SK-N-SH (cell line): ENCODE results near the gene S100A16. TPM values are rescaled to one million over a fixed set of nuclear protein-coding genes. Genes with fewer than 3 reads are reported as not detected.

Source experiments
- CTCF ChIA-PET: fragments of 300-600, 350-600 bp; formaldehyde crosslinking; extraction: SDS; loops from one replicate; lab custom pipeline; 2021; lab: Yijun Ruan, JAX
- POLR2A ChIA-PET: fragments of 350-600 bp; sonication (Branson Sonifier 250); formaldehyde crosslinking; extraction: SDS; loops from one replicate; lab custom pipeline; 2020; ENCODE audit warnings: antibody characterized with exemption, inconsistent platforms; lab: Yijun Ruan, JAX
- DNase-seq: peaks from one replicate; pipeline ENCODE4 v3.0.0; 2012
- H2AFZ ChIP-seq: fragments of 200-600 bp; sonication (generic); 2 replicates; pipeline ENCODE4 v1.8.1; 2016; ENCODE audit warnings: antibody characterized with exemption, mild to moderate bottlenecking, low read depth
- H3F3A ChIP-seq: fragments of 200-600 bp; sonication (generic); replicated peaks from 2 replicates; pipeline ENCODE3; 2016; ENCODE audit warnings: antibody characterized with exemption, mild to moderate bottlenecking; ENCODE audit not compliant: insufficient read depth
- H3K27ac ChIP-seq, 2 experiments: fragments of 200-500 bp in 1 of 2; fragments of 200-600 bp in 1 of 2; sonication (Bioruptor generic) in 1 of 2; sonication (generic), shearing (Covaris generic) in 1 of 2; 2 replicates each; pipeline versions ENCODE4 v1.5.1 to v1.6.1; 2014 to 2016; ENCODE audit warnings: low read depth in 2 of 2, inconsistent platforms in 1 of 2, low read length in 1 of 2, mild to moderate bottlenecking in 1 of 2, mixed read lengths in 1 of 2
- H3K27me3 ChIP-seq: fragments of 200-600 bp; sonication (generic), shearing (Covaris generic); 2 replicates; pipeline ENCODE4 v1.6.1; 2016; ENCODE audit warnings: mixed run types; ENCODE audit not compliant: insufficient read depth
- H3K36me3 ChIP-seq, 2 experiments: fragments of 200-500 bp in 1 of 2; fragments of 200-600 bp in 1 of 2; sonication (Bioruptor generic) in 1 of 2; sonication (generic) in 1 of 2; replicated peaks in 1 of 2; 2 replicates each; pipeline versions ENCODE3 to v1.5.1; 2014 to 2016; ENCODE audit warnings: low read length in 1 of 2, mild to moderate bottlenecking in 1 of 2; ENCODE audit not compliant: insufficient read depth in 2 of 2, control insufficient read depth in 1 of 2
- H3K4me1 ChIP-seq, 2 experiments: fragments of 200-500 bp in 1 of 2; fragments of 200-600 bp in 1 of 2; sonication (Bioruptor generic) in 1 of 2; sonication (generic), shearing (Covaris generic) in 1 of 2; 2 replicates each; pipeline versions ENCODE4 v1.5.1 to v1.6.1; 2014 to 2016; ENCODE audit warnings: low read depth in 1 of 2, low read length in 1 of 2, mixed run types in 1 of 2; ENCODE audit not compliant: insufficient read depth in 2 of 2, control insufficient read depth in 1 of 2
- H3K4me2 ChIP-seq: fragments of 200-600 bp; sonication (generic), shearing (Covaris generic); 2 replicates; pipeline ENCODE4 v1.6.1; 2017; ENCODE audit warnings: mixed run types
- H3K4me3 ChIP-seq, 2 experiments: fragments of 200-500 bp in 1 of 2; fragments of 200-600 bp in 1 of 2; sonication (Bioruptor generic) in 1 of 2; sonication (generic), shearing (Covaris generic) in 1 of 2; 2 replicates each; pipeline versions ENCODE4 v1.5.1 to v1.8.1; 2014 to 2016; ENCODE audit warnings: low read depth in 2 of 2, inconsistent platforms in 1 of 2, low read length in 1 of 2, mild to moderate bottlenecking in 1 of 2, mixed read lengths in 1 of 2, moderate library complexity in 1 of 2
- H3K79me2 ChIP-seq: fragments of 200-600 bp; sonication (generic); 2 replicates; pipeline ENCODE4 v1.8.1; 2017; ENCODE audit warnings: mild to moderate bottlenecking; ENCODE audit not compliant: insufficient read depth
- H3K9ac ChIP-seq: fragments of 200-600 bp; sonication (generic); 2 replicates; pipeline ENCODE4 v1.6.1; 2017; ENCODE audit warnings: mixed run types
- H3K9me2 ChIP-seq: fragments of 200-600 bp; sonication (generic); 2 replicates; pipeline ENCODE4 v1.6.1; 2017; ENCODE audit warnings: mixed run types
- H3K9me3 ChIP-seq: fragments of 200-600 bp; sonication (generic); 2 replicates; pipeline ENCODE4 v1.6.1; 2017; ENCODE audit warnings: mixed run types, mild to moderate bottlenecking, moderate library complexity
- H4K20me1 ChIP-seq: fragments of 200-600 bp; sonication (generic); 2 replicates; pipeline ENCODE4 v1.6.1; 2017; ENCODE audit warnings: mild to moderate bottlenecking, mixed run types; ENCODE audit not compliant: insufficient read depth
- CHD2 ChIP-seq: fragments of 150-350 bp; IDR thresholded peaks from 2 replicates; pipeline ENCODE4 v1.6.1; 2018; ENCODE audit warnings: low read length; ENCODE audit not compliant: partially characterized antibody
- CTCF ChIP-seq: fragments of 200-600 bp; sonication (generic); IDR thresholded peaks from 2 replicates; pipeline ENCODE4 v1.6.1; 2017; ENCODE audit warnings: antibody characterized with exemption, mild to moderate bottlenecking, moderate library complexity
- EP300 ChIP-seq, 2 experiments: IDR thresholded peaks; 2 replicates each; pipeline versions ENCODE4 v1.4.0 to v1.6.1; 2012; ENCODE audit warnings: borderline replicate concordance in 1 of 2, low read depth in 1 of 2, low read length in 1 of 2
- EZH2phosphoT487 ChIP-seq: fragments of 200-600 bp; sonication (generic); IDR thresholded peaks from 2 replicates; pipeline ENCODE4 v1.6.1; 2017; ENCODE audit warnings: low read depth, mixed run types, mild to moderate bottlenecking, antibody characterized with exemption, moderate library complexity, borderline replicate concordance
- FOSL2 ChIP-seq: IDR thresholded peaks from 2 replicates; pipeline ENCODE4 v1.4.0; 2012; ENCODE audit warnings: low read depth, mild to moderate bottlenecking, moderate library complexity, borderline replicate concordance
- FOXM1 ChIP-seq: IDR thresholded peaks from 2 replicates; pipeline ENCODE4 v1.4.0; 2012; ENCODE audit warnings: low read depth, mild to moderate bottlenecking
- IRF3 ChIP-seq: fragments of 150-350 bp; IDR thresholded peaks from 2 replicates; pipeline ENCODE4 v1.6.1; 2016; ENCODE audit warnings: mild to moderate bottlenecking, low read depth, low read length
- JUND ChIP-seq: IDR thresholded peaks from 2 replicates; pipeline ENCODE4 v1.4.0; 2012
- MXI1 ChIP-seq: IDR thresholded peaks from 2 replicates; pipeline ENCODE4 v1.6.1; 2012; ENCODE audit warnings: mild to moderate bottlenecking, low read depth, low read length, improper control_type of control experiment
- RFX5 ChIP-seq: IDR thresholded peaks from 2 replicates; pipeline ENCODE4 v1.6.1; 2012; ENCODE audit warnings: mild to moderate bottlenecking, improper control_type of control experiment, low read length
- SMC3 ChIP-seq: IDR thresholded peaks from 2 replicates; pipeline ENCODE4 v1.6.1; 2012; ENCODE audit warnings: low read depth, low read length, improper control_type of control experiment
- TAF1 ChIP-seq: IDR thresholded peaks from 2 replicates; pipeline ENCODE4 v1.6.1; 2012; ENCODE audit warnings: low read depth, mild to moderate bottlenecking, low read length, moderate library complexity, borderline replicate concordance
- WGBS: methylation state at CpG from one replicate; pipeline ENCODE4 v1.1.6; 2017; ENCODE audit warnings: low lambda C conversion rate; 5-methylcytosine and 5-hydroxymethylcytosine counted together
- polyA plus RNA-seq, 3 experiments: library from polyadenylated mRNA; depleted of rRNA; stranded (reverse); fragments of >200 nt; gene quantifications; 2 replicates each; pipeline ENCODE4 v1.2.3, GENCODE V29; 2012
- TF ChIP-seq, protein P1 (sequence below): IDR thresholded peaks from 2 replicates; pipeline ENCODE4 v1.4.0; 2012; ENCODE audit warnings: low read depth, borderline replicate concordance
- TF ChIP-seq, protein P2 (sequence below): fragments of 150-350 bp; IDR thresholded peaks from 2 replicates; pipeline ENCODE4 v1.6.1; 2017; ENCODE audit warnings: antibody characterized with exemption, low read length, low read depth, borderline replicate concordance
- TF ChIP-seq, protein P3 (sequence below): IDR thresholded peaks from 2 replicates; pipeline ENCODE4 v1.6.1; 2012; ENCODE audit warnings: mild to moderate bottlenecking, low read depth, low read length, moderate library complexity

S100A16 gene
- polyA plus RNA-seq, 1 of the 3 experiments (the other 2 are of a cell fraction) = 512 TPM

DNA sequence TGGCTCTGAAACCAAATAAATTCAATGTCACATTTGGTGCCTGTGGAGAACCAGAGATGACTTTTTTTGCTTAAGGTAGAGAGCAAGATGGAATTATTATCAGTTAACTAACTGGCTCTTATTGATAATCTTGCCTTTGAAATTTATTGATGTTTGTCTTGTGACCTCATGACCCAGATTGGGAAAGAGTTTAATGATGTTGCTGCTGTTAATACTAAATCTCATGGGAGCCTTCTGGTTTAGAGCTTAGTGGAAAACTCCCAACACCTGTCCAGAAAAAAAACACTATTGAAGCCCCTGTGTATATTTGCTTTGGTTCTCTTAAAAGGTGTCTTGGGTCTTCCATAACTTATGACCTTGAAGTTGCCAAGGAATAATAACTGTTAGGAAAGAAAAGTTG is 30.9 kb upstream of the S100A16 start (continued):
- TF ChIP-seq, protein P1, sequence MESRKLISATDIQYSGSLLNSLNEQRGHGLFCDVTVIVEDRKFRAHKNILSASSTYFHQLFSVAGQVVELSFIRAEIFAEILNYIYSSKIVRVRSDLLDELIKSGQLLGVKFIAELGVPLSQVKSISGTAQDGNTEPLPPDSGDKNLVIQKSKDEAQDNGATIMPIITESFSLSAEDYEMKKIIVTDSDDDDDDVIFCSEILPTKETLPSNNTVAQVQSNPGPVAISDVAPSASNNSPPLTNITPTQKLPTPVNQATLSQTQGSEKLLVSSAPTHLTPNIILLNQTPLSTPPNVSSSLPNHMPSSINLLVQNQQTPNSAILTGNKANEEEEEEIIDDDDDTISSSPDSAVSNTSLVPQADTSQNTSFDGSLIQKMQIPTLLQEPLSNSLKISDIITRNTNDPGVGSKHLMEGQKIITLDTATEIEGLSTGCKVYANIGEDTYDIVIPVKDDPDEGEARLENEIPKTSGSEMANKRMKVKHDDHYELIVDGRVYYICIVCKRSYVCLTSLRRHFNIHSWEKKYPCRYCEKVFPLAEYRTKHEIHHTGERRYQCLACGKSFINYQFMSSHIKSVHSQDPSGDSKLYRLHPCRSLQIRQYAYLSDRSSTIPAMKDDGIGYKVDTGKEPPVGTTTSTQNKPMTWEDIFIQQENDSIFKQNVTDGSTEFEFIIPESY = no peak
- no peak for TF ChIP-seq FOSL2

GRCh38 chr1:153643100-153643499 is 30.2 kb upstream of the S100A16 start:
- no peak for DNase-seq
- Histone ChIP-seq H2AFZ (no peak overlapping the region), H3K9me2 (no peaks in the 10 kb centered on the region), H3K4me1 (no peaks in the 10 kb centered on the region), H3K27ac (no peak overlapping the region), H3K4me2 (no peak overlapping the region), H3F3A (peaks cover 35% of the 10 kb centered on the region), H4K20me1 (no peaks in the 10 kb centered on the region), H3K79me2 (peaks cover 51% of the 10 kb centered on the region), H3K9ac (no peak overlapping the region), H3K9me3 (no peaks in the 10 kb centered on the region), H3K36me3 (peaks cover 73 to 82% of the 10 kb centered on the region in 2 experiments), H3K4me3 (no peak overlapping the region), H3K27me3 (no peaks in the 10 kb centered on the region)
- 98% methylated on average over 11 of the region's 11 CpGs for WGBS
- POLR2A ChIA-PET = no interaction called here
- TF ChIP-seq EZH2phosphoT487 = no peak
- TF ChIP-seq, protein P2, sequence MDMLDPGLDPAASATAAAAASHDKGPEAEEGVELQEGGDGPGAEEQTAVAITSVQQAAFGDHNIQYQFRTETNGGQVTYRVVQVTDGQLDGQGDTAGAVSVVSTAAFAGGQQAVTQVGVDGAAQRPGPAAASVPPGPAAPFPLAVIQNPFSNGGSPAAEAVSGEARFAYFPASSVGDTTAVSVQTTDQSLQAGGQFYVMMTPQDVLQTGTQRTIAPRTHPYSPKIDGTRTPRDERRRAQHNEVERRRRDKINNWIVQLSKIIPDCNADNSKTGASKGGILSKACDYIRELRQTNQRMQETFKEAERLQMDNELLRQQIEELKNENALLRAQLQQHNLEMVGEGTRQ = no peak
- TF ChIP-seq, protein P3, sequence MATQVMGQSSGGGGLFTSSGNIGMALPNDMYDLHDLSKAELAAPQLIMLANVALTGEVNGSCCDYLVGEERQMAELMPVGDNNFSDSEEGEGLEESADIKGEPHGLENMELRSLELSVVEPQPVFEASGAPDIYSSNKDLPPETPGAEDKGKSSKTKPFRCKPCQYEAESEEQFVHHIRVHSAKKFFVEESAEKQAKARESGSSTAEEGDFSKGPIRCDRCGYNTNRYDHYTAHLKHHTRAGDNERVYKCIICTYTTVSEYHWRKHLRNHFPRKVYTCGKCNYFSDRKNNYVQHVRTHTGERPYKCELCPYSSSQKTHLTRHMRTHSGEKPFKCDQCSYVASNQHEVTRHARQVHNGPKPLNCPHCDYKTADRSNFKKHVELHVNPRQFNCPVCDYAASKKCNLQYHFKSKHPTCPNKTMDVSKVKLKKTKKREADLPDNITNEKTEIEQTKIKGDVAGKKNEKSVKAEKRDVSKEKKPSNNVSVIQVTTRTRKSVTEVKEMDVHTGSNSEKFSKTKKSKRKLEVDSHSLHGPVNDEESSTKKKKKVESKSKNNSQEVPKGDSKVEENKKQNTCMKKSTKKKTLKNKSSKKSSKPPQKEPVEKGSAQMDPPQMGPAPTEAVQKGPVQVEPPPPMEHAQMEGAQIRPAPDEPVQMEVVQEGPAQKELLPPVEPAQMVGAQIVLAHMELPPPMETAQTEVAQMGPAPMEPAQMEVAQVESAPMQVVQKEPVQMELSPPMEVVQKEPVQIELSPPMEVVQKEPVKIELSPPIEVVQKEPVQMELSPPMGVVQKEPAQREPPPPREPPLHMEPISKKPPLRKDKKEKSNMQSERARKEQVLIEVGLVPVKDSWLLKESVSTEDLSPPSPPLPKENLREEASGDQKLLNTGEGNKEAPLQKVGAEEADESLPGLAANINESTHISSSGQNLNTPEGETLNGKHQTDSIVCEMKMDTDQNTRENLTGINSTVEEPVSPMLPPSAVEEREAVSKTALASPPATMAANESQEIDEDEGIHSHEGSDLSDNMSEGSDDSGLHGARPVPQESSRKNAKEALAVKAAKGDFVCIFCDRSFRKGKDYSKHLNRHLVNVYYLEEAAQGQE = no peak
- no peak for TF ChIP-seq FOXM1
- no peak for TF ChIP-seq IRF3
- TF ChIP-seq SMC3 = no peak
- TF ChIP-seq CTCF = no peak
- TF ChIP-seq CHD2 = no peak
- TF ChIP-seq RFX5 = no peak
- TF ChIP-seq TAF1 = no peak
- TF ChIP-seq EP300 (IDR thresholded peaks at IDR 0.05; ENCODE audit: borderline replicate concordance in 1 of 2, low read depth in 1 of 2, low read length in 1 of 2) = no peak
- no peak for TF ChIP-seq JUND
- no peak for TF ChIP-seq MXI1
- CTCF ChIA-PET = interaction anchor here (1.0 to 2.0 kb wide), 3 partner anchors 9 to 132 kb away, joined by 3 to 16 read pairs (median 4); partner anchors contain the start of genes CHTOP and SNAPIN
